HG03571 (cell line): ENCODE data around the gene PHKG2.

Source experiments
- ATAC-seq: cut with Tn5 transposase; IDR thresholded peaks from one replicate; pipeline ENCODE4 v1.9.1; 2021; ENCODE audit not compliant: unreplicated experiment

Gene PHKG2

GRCh38 chr16:30728321-30728720 lies 19.9 kb upstream of the PHKG2 start:
- no peak for ATAC-seq

DNA sequence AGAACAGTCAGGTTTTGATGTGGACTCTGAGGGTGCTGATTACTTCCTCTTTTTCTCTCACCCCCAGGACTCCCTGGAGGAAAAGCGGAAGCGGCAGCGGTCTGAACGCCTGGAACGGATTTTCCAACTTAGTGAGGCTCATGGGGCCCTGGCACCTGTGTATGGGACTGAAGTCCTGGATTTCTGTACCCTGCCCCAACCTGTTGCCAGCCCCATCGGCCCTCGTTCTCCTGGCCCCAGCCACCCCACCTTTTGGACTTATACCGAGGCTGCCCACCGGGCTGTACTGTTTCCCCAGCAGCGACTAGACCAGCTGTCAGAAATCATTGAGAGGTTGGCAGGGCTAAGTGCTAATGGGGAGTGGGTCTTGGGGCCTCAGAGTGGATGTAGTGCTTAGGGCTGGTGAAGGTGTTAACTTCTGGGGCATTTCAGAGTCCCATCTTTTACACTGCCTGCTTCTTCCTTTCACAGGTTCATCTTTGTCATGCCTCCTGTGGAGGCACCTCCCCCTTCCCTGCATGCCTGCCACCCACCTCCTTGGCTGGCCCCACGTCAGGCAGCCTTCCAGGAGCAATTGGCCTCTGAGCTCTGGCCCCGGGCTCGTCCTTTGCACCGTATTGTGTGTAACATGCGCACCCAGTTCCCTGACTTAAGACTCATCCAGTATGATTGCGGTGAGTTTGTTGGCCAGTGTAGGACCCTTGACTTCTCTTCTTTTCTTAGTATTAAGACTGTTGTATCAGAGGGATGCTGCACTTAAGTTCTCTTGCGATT lies 19.1 kb upstream of the PHKG2 start:
- no peak for ATAC-seq

GRCh38 chr16:30731411-30731810 lies 16.8 kb upstream of the PHKG2 start:
- ATAC-seq, result no peak

GRCh38 chr16:30736995-30737793 lies 11.0 kb upstream of the PHKG2 start:
- no peak for ATAC-seq

DNA sequence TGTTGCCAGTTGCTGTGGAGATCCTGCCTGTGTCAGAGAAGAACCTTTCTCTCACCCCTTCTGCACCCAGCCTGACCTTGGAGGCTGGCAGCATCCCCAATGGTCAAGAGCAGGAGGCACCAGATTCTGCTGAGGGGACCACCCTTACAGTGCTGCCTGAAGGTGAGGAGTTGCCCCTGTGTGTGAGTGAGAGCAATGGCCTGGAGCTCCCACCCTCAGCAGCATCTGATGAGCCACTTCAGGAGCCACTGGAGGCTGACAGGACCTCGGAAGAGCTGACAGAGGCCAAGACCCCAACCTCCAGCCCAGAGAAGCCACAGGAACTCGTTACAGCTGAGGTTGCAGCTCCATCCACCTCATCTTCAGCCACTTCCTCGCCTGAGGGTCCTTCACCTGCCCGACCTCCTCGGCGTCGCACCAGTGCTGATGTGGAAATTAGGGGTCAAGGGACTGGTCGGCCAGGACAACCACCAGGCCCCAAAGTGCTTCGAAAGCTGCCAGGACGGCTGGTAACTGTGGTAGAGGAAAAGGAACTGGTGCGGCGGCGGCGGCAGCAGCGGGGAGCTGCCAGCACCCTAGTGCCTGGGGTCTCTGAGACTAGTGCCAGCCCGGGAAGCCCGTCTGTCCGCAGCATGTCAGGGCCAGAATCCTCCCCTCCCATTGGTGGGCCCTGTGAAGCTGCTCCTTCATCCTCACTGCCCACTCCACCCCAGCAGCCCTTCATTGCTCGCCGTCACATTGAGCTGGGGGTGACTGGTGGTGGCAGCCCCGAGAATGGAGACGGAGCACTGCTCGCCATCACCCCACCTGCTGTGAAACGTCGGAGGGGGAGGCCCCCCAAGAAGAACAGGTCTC lies 10.2 kb upstream of the PHKG2 start:
- ATAC-seq, result no peak

DNA sequence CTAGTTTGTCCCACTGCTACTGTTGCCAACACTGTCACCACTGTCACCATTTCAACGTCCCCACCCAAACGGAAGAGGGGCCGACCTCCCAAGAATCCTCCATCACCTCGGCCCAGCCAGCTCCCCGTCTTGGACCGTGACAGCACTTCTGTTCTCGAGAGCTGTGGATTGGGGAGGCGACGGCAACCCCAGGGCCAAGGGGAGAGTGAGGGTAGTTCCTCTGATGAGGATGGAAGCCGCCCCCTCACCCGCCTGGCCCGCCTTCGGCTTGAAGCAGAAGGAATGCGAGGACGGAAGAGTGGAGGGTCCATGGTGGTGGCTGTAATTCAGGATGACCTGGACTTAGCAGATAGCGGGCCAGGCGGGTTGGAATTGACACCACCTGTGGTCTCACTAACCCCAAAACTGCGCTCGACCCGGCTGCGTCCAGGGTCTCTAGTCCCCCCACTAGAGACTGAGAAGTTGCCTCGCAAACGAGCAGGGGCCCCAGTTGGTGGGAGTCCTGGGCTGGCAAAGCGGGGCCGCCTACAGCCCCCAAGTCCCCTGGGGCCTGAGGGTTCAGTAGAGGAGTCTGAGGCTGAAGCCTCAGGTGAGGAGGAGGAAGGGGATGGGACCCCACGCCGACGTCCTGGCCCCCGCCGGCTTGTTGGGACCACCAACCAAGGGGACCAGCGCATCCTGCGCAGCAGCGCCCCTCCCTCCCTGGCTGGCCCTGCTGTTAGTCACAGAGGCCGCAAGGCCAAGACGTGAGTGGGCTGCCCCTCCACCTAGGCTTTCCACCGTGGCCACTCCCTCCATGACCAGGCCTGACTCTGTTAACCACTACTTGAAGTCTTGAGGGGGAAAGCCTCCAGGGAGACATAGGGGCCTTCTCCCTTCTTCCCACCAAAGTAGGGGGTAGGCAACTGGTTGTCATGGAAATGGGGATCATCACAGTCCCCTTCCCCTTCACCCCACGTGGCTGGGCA lies 9.0 kb upstream of the PHKG2 start:
- ATAC-seq, result no peak

DNA sequence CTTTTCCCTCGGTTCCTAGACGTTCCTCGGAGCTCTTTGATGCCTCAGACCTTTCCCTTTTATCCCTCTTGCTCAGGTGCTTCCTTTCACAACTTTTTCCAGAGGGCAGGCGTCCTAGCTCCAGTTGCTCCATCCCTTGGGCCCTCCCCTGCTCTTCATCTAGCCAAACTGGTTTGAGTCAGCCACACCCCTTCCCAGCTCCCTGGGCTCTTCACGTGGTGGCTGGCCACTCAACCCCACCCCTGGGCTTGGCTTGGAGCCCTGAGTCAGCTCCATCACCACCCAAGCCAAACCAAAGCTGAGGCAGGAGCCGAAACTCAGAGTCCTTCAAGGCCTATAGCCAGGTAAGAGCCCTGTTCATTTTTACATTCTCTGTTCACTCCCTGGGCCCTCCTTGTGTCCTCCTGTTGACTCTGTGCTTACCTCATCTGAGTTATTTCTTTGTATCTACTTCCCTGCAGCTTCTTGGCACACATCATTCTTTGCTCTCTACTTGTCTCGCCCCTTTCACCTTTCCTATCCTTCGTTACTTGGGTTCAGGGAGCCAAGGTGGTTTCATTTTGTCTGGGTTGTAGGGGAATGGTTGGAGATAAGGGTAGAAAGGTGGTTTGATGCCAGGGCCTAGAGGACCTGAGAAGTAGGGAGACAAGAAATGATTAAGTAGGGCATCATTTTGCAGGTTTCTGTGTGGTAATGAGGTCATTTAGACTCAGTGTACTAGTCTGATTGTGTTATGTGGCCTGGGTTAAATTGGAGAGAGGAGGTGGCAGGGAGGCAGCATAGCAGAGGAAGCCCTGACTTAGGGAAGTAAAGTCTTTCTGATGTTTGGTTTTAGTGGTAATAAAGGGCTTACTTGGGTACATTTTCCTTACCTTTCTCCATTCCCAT lies 7.6 kb upstream of the PHKG2 start:
- no peak for ATAC-seq

DNA sequence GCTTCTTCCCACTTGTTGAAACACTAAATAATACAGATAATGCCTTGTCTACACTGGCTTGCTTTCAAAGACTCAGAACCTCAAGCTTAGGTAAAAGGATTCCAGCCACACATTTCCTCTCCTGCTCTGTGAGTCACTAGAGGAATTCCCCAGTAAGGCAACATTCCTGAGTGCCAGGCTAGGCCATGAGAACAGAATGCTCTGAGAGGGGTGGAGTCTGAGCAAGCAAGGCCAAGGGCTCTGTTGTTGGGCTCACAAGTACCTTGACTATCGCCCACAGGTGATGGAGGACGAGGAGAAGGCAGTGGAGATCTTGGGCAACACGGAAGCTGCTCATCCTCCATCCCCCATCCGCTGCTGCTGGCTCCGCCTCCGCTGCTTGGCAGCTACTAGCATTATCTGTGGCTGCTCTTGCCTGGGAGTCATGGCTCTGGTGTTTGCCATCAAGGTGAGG lies 6.7 kb upstream of the PHKG2 start:
- no peak for ATAC-seq

DNA sequence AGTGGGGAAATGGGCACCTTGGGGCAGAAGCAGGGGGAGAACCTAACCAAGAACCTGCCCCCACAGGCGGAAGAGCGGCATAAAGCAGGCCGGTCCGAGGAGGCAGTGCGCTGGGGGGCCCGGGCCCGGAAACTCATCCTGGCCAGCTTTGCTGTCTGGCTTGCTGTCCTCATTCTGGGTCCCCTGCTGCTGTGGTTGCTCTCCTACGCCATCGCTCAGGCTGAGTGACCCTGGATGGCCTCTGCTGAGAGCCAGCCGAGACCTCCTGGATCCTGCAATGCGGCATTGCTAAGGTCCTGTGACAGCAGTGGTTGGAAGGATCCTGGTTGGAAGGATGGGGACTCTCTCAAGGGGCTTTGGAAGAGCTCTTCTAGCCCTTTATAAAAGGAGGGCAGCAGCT lies 4.5 kb upstream of the PHKG2 start:
- no peak for ATAC-seq

DNA sequence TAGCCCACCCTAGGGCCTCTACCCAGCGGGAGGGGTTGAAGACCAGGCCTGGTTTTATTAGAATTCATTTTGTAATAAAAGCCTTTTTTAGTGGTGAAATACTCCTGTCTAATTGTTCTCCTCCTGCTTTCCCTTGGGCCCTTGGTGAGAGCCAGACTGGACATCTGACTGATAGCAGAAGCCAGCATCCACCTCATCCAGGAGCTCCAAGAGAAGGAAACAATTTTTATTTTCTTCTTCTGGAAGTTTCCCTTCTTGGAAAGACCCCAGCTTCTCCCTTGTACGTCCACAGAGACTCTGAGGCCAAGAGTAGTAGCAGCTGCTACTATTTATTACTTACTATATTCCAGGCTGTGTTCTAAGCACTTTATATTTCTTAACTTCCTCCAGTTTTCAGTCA lies 4.0 kb upstream of the PHKG2 start:
- no peak for ATAC-seq

- no peak for ATAC-seq
These were observed 3.1 kb upstream of the PHKG2 start for GRCh38 chr16:30745082-30745481.

DNA sequence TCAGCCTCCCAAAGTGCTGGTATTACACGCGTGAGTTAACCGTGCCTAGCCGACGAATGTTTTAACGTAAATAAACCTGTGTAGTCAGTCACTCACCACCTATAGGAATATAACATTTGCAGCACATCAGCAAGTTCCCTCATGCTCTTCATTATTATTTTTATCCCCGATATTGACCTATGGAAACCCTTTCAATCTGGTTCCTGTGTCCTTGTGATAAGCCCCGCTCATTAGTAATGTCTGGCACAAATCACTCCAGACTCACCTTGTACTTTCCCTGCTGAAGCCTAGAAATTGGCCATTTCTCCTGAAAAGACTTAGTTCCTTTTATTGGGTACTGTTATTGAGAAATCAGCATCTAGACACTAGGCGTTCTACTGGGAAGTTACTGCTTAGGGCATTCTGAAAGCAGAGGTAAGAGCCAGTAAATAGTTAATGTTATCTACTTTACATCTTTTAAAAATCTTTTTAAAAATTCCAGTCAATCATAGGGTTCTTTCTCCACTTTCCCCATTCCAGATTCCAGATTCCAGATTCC lies 1.5 kb upstream of the PHKG2 start:
- no peak for ATAC-seq

- ATAC-seq, result no peak
These were observed 894 bp upstream of the PHKG2 start for GRCh38 chr16:30747331-30747730.

GRCh38 chr16:30748634-30749445 lies 615 bp downstream of the PHKG2 start:
- peak; percentile 12 for ATAC-seq

DNA sequence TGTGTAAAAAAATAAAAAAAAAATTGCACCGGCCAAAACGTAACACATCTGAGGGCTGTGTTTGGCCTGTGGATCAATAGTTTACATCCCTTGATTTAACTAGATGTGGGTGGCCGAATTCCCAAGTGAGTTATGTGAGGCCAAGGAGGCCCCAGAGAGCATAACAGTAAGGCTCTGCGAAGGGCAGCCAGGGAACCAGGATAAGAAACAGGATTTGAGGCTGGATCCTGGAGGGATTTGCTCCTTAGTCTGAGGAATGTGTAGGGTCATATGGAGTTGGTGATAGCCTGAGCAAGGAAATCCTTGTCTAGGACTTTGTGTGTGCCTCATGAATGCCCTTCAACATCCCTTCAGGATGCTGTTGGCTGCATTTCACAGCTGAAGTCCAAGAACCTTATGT lies 2.0 kb downstream of the PHKG2 start:
- no peak for ATAC-seq

DNA sequence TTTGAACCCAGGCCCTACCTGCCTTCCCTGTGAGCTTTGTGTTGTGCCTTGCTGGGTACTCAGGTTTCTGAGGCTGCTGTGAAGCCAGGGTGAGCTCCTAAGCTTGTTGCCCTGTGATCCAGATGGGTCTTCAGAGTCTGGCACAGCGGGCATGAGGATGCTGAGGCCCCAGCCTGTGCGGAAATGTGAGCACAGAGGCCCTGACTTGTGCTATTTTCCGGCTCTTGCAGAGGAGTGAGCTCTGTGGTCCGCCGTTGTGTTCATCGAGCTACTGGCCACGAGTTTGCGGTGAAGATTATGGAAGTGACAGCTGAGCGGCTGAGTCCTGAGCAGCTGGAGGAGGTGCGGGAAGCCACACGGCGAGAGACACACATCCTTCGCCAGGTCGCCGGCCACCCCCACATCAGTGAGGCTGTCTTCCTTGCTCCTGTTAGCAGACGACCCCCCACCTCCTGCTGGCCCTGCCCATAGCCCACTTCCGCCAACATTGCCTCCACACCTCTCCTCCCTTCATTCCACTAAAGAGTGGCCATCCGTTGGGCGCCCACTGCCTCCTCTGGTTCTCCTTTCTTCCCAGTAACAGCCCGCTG lies 2.7 kb downstream of the PHKG2 start:
- ATAC-seq, result no peak

DNA sequence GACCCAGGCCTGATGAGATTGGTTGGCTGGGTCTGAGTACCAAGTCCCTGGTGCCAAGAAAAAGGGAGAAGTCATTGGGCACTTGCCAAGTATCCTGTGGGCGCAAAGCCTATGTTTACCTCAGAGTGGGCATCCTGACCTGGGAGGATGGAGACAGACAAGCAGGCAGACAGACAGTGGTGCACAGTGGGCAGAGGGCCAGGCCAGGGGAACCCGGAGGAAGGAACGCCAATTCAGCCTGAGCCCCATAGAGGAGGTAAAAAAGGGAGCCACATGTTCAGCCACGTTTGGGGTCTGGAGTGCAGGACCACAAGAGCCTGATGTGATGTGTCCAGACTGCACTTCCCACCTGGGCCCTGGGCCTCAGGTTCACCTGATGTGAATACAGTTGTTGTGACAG lies 5.4 kb downstream of the PHKG2 start:
- ATAC-seq, result no peak
